Measurements from ENCODE around the gene SMYD3. TPM values are rescaled to one million over a fixed set of nuclear protein-coding genes. Genes with fewer than 3 reads are reported as not detected.

Gene SMYD3
- total and polyA plus RNA-seq, 2 experiments from 2014 or later, result 30.8 to 68.5 TPM

DNA sequence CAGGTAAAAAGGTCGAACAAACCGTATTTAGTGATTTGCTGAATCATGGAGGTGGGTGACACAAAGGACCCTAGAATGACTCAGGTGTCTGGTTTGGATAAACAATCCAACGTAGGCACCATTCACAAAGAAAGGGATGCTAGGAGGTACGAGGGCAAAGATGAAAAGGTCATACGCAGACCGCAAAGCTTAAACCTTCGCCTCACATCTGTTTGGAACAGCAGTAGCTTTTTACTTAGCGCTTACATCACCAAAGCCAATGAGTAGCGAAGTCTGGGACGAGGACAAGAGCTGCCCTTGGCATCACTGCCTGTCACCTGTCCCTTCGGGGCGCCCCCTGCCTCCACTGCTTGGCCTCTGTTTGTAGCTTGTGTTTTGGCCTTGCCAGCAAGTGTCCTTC, 350.2 kb downstream of the SMYD3 start:
- Histone ChIP-seq H3K36me3 (replicated peaks; ENCODE audit: insufficient read depth, low read depth) (no peaks in the 10 kb centered on the region), H3K4me2 (no peak overlapping the region), H3K27me3 (no peaks in the 10 kb centered on the region), H3K79me2 (no peaks in the 10 kb centered on the region), H4K20me1 (ENCODE audit: insufficient read depth, poor library complexity, severe bottlenecking) (no peaks in the 10 kb centered on the region), H3K4me3 (no peak overlapping the region), H2AFZ (no peak overlapping the region), H3K9me3 (ENCODE audit: low read depth) (no peaks in the 10 kb centered on the region), H3K4me1 (ENCODE audit: insufficient read depth) (no peaks in the 10 kb centered on the region), H3K9me2 (replicated peaks; ENCODE audit: insufficient read depth) (no peaks in the 10 kb centered on the region), H3K27ac (no peak overlapping the region)
- WGBS (ENCODE audit: low lambda C conversion rate, missing lambda C conversion rate), result 95% methylated on average over 12 of the region's 12 CpGs
- no peak for DNase-seq (ENCODE audit: low spot score)
- TF ChIP-seq, protein P1, sequence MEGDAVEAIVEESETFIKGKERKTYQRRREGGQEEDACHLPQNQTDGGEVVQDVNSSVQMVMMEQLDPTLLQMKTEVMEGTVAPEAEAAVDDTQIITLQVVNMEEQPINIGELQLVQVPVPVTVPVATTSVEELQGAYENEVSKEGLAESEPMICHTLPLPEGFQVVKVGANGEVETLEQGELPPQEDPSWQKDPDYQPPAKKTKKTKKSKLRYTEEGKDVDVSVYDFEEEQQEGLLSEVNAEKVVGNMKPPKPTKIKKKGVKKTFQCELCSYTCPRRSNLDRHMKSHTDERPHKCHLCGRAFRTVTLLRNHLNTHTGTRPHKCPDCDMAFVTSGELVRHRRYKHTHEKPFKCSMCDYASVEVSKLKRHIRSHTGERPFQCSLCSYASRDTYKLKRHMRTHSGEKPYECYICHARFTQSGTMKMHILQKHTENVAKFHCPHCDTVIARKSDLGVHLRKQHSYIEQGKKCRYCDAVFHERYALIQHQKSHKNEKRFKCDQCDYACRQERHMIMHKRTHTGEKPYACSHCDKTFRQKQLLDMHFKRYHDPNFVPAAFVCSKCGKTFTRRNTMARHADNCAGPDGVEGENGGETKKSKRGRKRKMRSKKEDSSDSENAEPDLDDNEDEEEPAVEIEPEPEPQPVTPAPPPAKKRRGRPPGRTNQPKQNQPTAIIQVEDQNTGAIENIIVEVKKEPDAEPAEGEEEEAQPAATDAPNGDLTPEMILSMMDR (IDR thresholded peaks at IDR 0.05; ENCODE audit: poor library complexity), result no peak

DNA sequence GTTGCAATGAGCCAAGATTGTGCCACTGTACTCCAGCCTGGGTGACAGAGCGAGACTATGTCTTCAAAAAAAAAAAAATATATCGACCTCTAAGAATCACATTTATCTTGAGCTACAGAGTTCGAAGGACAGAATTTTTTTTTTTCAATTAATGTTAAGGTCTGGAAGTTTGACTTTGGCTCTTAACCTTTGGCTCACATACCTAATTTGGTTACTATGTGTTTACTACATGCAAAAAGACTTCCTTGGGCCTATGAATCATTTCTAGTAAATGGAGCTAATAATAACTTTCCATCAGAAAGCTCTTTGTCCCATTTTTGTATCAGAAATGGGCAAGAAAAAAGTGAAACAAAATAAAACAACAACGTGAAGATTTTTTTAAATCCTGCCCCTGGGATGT, 351.2 kb downstream of the SMYD3 start:
- no peak overlapping the region for H3K4me2 ChIP-seq

DNA sequence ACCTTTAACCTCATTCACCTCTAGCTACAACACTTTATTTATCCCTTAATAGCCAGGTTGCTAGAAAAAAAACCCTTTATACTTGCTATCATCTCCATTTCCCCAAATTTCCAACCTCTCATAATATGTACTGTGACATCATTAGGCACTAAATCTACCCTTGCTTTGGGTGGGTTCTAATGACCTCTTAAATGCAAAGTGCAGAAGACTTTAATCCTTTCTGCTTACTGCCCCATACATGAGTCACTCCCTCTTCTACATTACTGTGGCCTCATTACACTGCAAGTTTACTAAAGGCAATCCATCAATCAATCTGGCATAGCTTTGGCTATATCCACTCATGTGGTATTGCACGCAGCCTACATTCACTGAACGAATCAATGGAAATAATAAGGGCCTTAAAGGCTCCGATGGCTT, 353.3 kb downstream of the SMYD3 start:
- no peaks in the 10 kb centered on the region for H3K9me2 ChIP-seq (replicated peaks; ENCODE audit: insufficient read depth)
- no peaks in the 10 kb centered on the region for H3K36me3 ChIP-seq (replicated peaks; ENCODE audit: insufficient read depth, low read depth)
- no peaks in the 10 kb centered on the region for H3K9me3 ChIP-seq (ENCODE audit: low read depth)
- H3K79me2 ChIP-seq, result no peaks in the 10 kb centered on the region
- H4K20me1 ChIP-seq (ENCODE audit: insufficient read depth, poor library complexity, severe bottlenecking), result no peaks in the 10 kb centered on the region
- TF ChIP-seq EZH2 (IDR thresholded peaks at IDR 0.05; ENCODE audit: borderline replicate concordance) (no peak), EZH2phosphoT487 (IDR thresholded peaks at IDR 0.05; ENCODE audit: low read depth, severe bottlenecking, unreplicated experiment) (no peak)
- TF ChIP-seq, protein P1 (IDR thresholded peaks at IDR 0.05; ENCODE audit: poor library complexity), result no peak
- 90% methylated on average over 3 of the region's 3 CpGs for WGBS (ENCODE audit: low lambda C conversion rate, missing lambda C conversion rate)
- no peak for DNase-seq (ENCODE audit: low spot score)
- H3K27ac ChIP-seq, result no peak overlapping the region
- H3K27me3 ChIP-seq, result no peaks in the 10 kb centered on the region
- no peak overlapping the region for H3K4me3 ChIP-seq
- no peaks in the 10 kb centered on the region for H3K4me1 ChIP-seq (ENCODE audit: insufficient read depth)
- no peak overlapping the region for H3K4me2 ChIP-seq
- no peak overlapping the region for H2AFZ ChIP-seq

More for the DNA sequence above, 351.2 kb downstream of the SMYD3 start:
- Histone ChIP-seq H3K4me3 (no peak overlapping the region), H4K20me1 (ENCODE audit: insufficient read depth, poor library complexity, severe bottlenecking) (no peaks in the 10 kb centered on the region), H3K36me3 (replicated peaks; ENCODE audit: insufficient read depth, low read depth) (no peaks in the 10 kb centered on the region), H3K79me2 (no peaks in the 10 kb centered on the region), H3K27me3 (no peaks in the 10 kb centered on the region), H3K4me1 (ENCODE audit: insufficient read depth) (no peaks in the 10 kb centered on the region), H3K9me3 (ENCODE audit: low read depth) (no peaks in the 10 kb centered on the region), H3K27ac (no peak overlapping the region), H2AFZ (no peak overlapping the region), H3K9me2 (replicated peaks; ENCODE audit: insufficient read depth) (no peaks in the 10 kb centered on the region)
- TF ChIP-seq EZH2phosphoT487 (IDR thresholded peaks at IDR 0.05; ENCODE audit: low read depth, severe bottlenecking, unreplicated experiment) (no peak), EZH2 (IDR thresholded peaks at IDR 0.05; ENCODE audit: borderline replicate concordance) (no peak)
- TF ChIP-seq, protein P1 (IDR thresholded peaks at IDR 0.05; ENCODE audit: poor library complexity), result no peak
- DNase-seq (ENCODE audit: low spot score), result no peak
- 87% methylated on average over 4 of the region's 4 CpGs for WGBS (ENCODE audit: low lambda C conversion rate, missing lambda C conversion rate)

DNA sequence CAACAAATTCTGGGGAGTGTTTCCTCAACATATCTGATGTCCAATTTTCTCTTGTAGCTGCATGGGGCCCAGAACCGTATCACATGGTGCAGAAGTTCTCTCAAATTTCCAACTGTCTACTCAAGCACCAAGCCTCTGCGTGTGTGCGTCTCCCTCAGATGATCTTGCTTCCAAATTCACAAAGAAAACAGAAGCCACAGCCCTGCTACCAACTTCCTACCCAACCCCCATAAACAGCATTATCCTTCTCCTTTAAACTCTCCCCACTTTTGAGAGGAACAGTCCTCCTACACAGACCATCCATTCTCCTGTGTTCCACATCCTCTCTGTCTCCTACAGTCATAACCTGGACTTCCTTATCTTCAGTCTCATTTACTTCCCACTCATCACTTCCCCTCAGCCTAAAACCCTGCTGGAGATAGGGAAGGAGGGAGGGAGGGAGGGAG, 354.1 kb downstream of the SMYD3 start:
- Histone ChIP-seq H3K4me2 (no peak overlapping the region), H2AFZ (no peak overlapping the region), H3K27me3 (no peaks in the 10 kb centered on the region), H3K79me2 (no peaks in the 10 kb centered on the region), H3K9me2 (replicated peaks; ENCODE audit: insufficient read depth) (no peaks in the 10 kb centered on the region), H3K4me3 (no peak overlapping the region), H3K9me3 (ENCODE audit: low read depth) (no peaks in the 10 kb centered on the region), H4K20me1 (ENCODE audit: insufficient read depth, poor library complexity, severe bottlenecking) (no peaks in the 10 kb centered on the region), H3K4me1 (ENCODE audit: insufficient read depth) (no peaks in the 10 kb centered on the region), H3K27ac (no peak overlapping the region), H3K36me3 (replicated peaks; ENCODE audit: insufficient read depth, low read depth) (no peaks in the 10 kb centered on the region)
- 98% methylated on average over 3 of the region's 3 CpGs for WGBS (ENCODE audit: low lambda C conversion rate, missing lambda C conversion rate)
- DNase-seq (ENCODE audit: low spot score), result no peak
- TF ChIP-seq EZH2 (IDR thresholded peaks at IDR 0.05; ENCODE audit: borderline replicate concordance) (no peak), EZH2phosphoT487 (IDR thresholded peaks at IDR 0.05; ENCODE audit: low read depth, severe bottlenecking, unreplicated experiment) (no peak)
- TF ChIP-seq, protein P1 (IDR thresholded peaks at IDR 0.05; ENCODE audit: poor library complexity), result no peak

All from hepatocyte (in vitro differentiated cells).